HEK293 (cell line): ENCODE results near the gene GCSH.

ENCODE experiments used
- CTCF ChIA-PET: fragments of 350-600 bp; formaldehyde crosslinking; extraction: SDS; loops from one replicate; lab custom pipeline; 2021; ENCODE audit warnings: antibody characterized with exemption; lab: Yijun Ruan, JAX
- POLR2A ChIA-PET: fragments of 300-600 bp; formaldehyde crosslinking; extraction: SDS; loops from one replicate; lab custom pipeline; 2020; ENCODE audit warnings: antibody characterized with exemption, inconsistent platforms; lab: Yijun Ruan, JAX
- H3K27ac ChIP-seq: fragments of 200-500 bp; sonication (Bioruptor generic); 2 replicates; pipeline ENCODE4 v1.5.1; 2014; ENCODE audit warnings: low read depth, low read length, control low read depth, inconsistent platforms; ENCODE audit errors: extremely low read depth
- H3K36me3 ChIP-seq, 2 experiments: fragments of 200-500 bp in 1 of 2; sonication (Bioruptor generic) in 1 of 2; 1 replicate in 1 of 2; 2 replicates in 1 of 2; pipeline ENCODE4 v1.5.1; 2014 to 2017; ENCODE audit warnings: inconsistent platforms in 2 of 2, low read length in 2 of 2; ENCODE audit not compliant: control insufficient read depth in 2 of 2, insufficient read depth in 1 of 2
- H3K4me1 ChIP-seq: fragments of 200-500 bp; sonication (Bioruptor generic); 2 replicates; pipeline ENCODE4 v1.5.1; 2014; ENCODE audit warnings: mild to moderate bottlenecking, low read length, inconsistent platforms; ENCODE audit not compliant: control insufficient read depth, insufficient read depth
- H3K4me3 ChIP-seq: 2 replicates; pipeline ENCODE4 v1.5.1; 2011; ENCODE audit warnings: low read depth, mild to moderate bottlenecking, control low read depth, low read length, moderate library complexity
- H3K9me3 ChIP-seq: fragments of 200-500 bp; sonication (Bioruptor generic); 2 replicates; pipeline ENCODE4 v1.5.1; 2014; ENCODE audit warnings: low read depth, low read length, inconsistent platforms; ENCODE audit not compliant: control insufficient read depth, insufficient read depth
- BCL11B ChIP-seq: fragments of 450-650 bp; formaldehyde crosslinking; IDR thresholded peaks from 2 replicates; pipeline ENCODE4 v1.5.1; 2016; ENCODE audit warnings: low read depth, missing biosample characterization, missing genetic modification characterization
- HOXA7 ChIP-seq: sonication (generic); formaldehyde crosslinking; IDR thresholded peaks from 2 replicates; pipeline ENCODE4 v1.8.1; 2022; ENCODE audit warnings: missing genetic modification reagents, borderline replicate concordance
- KLF1 ChIP-seq: fragments of 450-650 bp; formaldehyde crosslinking; IDR thresholded peaks from 2 replicates; pipeline ENCODE4 v1.5.1; 2016; ENCODE audit warnings: missing biosample characterization, missing genetic modification characterization
- MYNN ChIP-seq: fragments of 450-650 bp; formaldehyde crosslinking; IDR thresholded peaks from 2 replicates; pipeline ENCODE4 v1.5.1; 2016; ENCODE audit warnings: missing biosample characterization, missing genetic modification characterization, borderline replicate concordance
- MZF1 ChIP-seq: fragments of 450-650 bp; formaldehyde crosslinking; IDR thresholded peaks from 2 replicates; pipeline ENCODE4 v1.5.1; 2017; ENCODE audit warnings: missing biosample characterization, missing genetic modification characterization, borderline replicate concordance
- SP7 ChIP-seq: fragments of 450-650 bp; formaldehyde crosslinking; IDR thresholded peaks from 2 replicates; pipeline ENCODE4 v1.5.1; 2016; ENCODE audit warnings: missing biosample characterization, missing genetic modification characterization
- ZBTB20 ChIP-seq: fragments of 450-650 bp; formaldehyde crosslinking; IDR thresholded peaks from 2 replicates; pipeline ENCODE4 v1.5.1; 2016; ENCODE audit warnings: missing biosample characterization, missing genetic modification characterization
- ZIC2 ChIP-seq: fragments of 450-650 bp; formaldehyde crosslinking; IDR thresholded peaks from 2 replicates; pipeline ENCODE4 v1.5.1; 2016; ENCODE audit warnings: missing biosample characterization, missing genetic modification characterization
- ZNF157 ChIP-seq: fragments of 450-650 bp; formaldehyde crosslinking; IDR thresholded peaks from 2 replicates; pipeline ENCODE4 v1.5.1; 2016; ENCODE audit warnings: missing biosample characterization, missing genetic modification characterization
- ZNF174 ChIP-seq: fragments of 450-650 bp; formaldehyde crosslinking; IDR thresholded peaks from 2 replicates; pipeline ENCODE4 v1.5.0; 2017; ENCODE audit warnings: missing biosample characterization, mild to moderate bottlenecking, missing genetic modification characterization
- ZNF221 ChIP-seq: fragments of 450-650 bp; formaldehyde crosslinking; IDR thresholded peaks from 2 replicates; pipeline ENCODE4 v1.5.1; 2017; ENCODE audit warnings: missing biosample characterization, missing genetic modification characterization, borderline replicate concordance
- ZNF266 ChIP-seq: fragments of 450-650 bp; formaldehyde crosslinking; IDR thresholded peaks from 2 replicates; pipeline ENCODE4 v1.5.1; 2016; ENCODE audit warnings: missing biosample characterization, missing genetic modification characterization, low read depth
- ZNF274 ChIP-seq, 2 experiments: fragments of 200-500 bp in 1 of 2; fragments of 450-650 bp in 1 of 2; sonication (Bioruptor generic) in 1 of 2; formaldehyde crosslinking in 1 of 2; IDR thresholded peaks; 2 replicates each; pipeline versions ENCODE4 v1.5.1 to v1.6.1; 2014 to 2016; ENCODE audit warnings: borderline replicate concordance in 1 of 2, inconsistent platforms in 1 of 2, low read length in 1 of 2, missing biosample characterization in 1 of 2, missing genetic modification characterization in 1 of 2
- ZNF398 ChIP-seq: fragments of 450-650 bp; formaldehyde crosslinking; IDR thresholded peaks from 2 replicates; pipeline ENCODE4 v1.5.1; 2017; ENCODE audit warnings: missing biosample characterization, missing genetic modification characterization
- ZNF473 ChIP-seq: fragments of 450-650 bp; formaldehyde crosslinking; IDR thresholded peaks from 2 replicates; pipeline ENCODE4 v1.5.1; 2017; ENCODE audit warnings: missing biosample characterization, missing genetic modification characterization
- ZNF561 ChIP-seq: fragments of 450-650 bp; IDR thresholded peaks from 2 replicates; pipeline ENCODE4 v1.5.1; 2018; ENCODE audit warnings: missing biosample characterization, missing genetic modification characterization, borderline replicate concordance
- ZNF747 ChIP-seq: fragments of 450-650 bp; formaldehyde crosslinking; IDR thresholded peaks from 2 replicates; pipeline ENCODE4 v1.5.1; 2016; ENCODE audit warnings: missing biosample characterization, missing genetic modification characterization
- TF ChIP-seq, protein P1 (sequence below): fragments of 450-650 bp; formaldehyde crosslinking; IDR thresholded peaks from 2 replicates; pipeline ENCODE4 v1.5.1; 2016; ENCODE audit warnings: missing biosample characterization, missing genetic modification characterization, borderline replicate concordance
- TF ChIP-seq, protein P2 (sequence below): IDR thresholded peaks from 2 replicates; pipeline ENCODE4 v1.6.1; 2011; ENCODE audit warnings: mild to moderate bottlenecking, low read depth, low read length, borderline replicate concordance

Gene GCSH

GRCh38 chr16:81142864-81143263, 46.7 kb upstream of the GCSH start:
- Histone ChIP-seq H3K4me1 (no peaks in the 10 kb centered on the region), H3K9me3 (no peaks in the 10 kb centered on the region), H3K36me3 (no peaks in the 10 kb centered on the region), H3K27ac (no peak overlapping the region), H3K4me3 (no peak overlapping the region)
- ChIA-PET POLR2A (no interaction called here), CTCF (no interaction called here)
- TF ChIP-seq ZNF747 (tag by site-specific recombination) (no peak), ZNF561 (tag by site-specific recombination) (no peak), KLF1 (no peak), ZNF157 (tag by site-specific recombination) (no peak), MYNN (tag by site-specific recombination) (no peak), SP7 (tag by site-specific recombination) (no peak), ZNF398 (tag by site-specific recombination) (no peak), ZNF266 (tag by site-specific recombination) (no peak), ZNF221 (tag by site-specific recombination) (no peak), BCL11B (tag by site-specific recombination) (no peak), HOXA7 (CRISPR knock-in tag) (no peak), ZBTB20 (tag by site-specific recombination) (no peak), ZIC2 (no peak), MZF1 (tag by site-specific recombination) (no peak)
- TF ChIP-seq, protein P1, sequence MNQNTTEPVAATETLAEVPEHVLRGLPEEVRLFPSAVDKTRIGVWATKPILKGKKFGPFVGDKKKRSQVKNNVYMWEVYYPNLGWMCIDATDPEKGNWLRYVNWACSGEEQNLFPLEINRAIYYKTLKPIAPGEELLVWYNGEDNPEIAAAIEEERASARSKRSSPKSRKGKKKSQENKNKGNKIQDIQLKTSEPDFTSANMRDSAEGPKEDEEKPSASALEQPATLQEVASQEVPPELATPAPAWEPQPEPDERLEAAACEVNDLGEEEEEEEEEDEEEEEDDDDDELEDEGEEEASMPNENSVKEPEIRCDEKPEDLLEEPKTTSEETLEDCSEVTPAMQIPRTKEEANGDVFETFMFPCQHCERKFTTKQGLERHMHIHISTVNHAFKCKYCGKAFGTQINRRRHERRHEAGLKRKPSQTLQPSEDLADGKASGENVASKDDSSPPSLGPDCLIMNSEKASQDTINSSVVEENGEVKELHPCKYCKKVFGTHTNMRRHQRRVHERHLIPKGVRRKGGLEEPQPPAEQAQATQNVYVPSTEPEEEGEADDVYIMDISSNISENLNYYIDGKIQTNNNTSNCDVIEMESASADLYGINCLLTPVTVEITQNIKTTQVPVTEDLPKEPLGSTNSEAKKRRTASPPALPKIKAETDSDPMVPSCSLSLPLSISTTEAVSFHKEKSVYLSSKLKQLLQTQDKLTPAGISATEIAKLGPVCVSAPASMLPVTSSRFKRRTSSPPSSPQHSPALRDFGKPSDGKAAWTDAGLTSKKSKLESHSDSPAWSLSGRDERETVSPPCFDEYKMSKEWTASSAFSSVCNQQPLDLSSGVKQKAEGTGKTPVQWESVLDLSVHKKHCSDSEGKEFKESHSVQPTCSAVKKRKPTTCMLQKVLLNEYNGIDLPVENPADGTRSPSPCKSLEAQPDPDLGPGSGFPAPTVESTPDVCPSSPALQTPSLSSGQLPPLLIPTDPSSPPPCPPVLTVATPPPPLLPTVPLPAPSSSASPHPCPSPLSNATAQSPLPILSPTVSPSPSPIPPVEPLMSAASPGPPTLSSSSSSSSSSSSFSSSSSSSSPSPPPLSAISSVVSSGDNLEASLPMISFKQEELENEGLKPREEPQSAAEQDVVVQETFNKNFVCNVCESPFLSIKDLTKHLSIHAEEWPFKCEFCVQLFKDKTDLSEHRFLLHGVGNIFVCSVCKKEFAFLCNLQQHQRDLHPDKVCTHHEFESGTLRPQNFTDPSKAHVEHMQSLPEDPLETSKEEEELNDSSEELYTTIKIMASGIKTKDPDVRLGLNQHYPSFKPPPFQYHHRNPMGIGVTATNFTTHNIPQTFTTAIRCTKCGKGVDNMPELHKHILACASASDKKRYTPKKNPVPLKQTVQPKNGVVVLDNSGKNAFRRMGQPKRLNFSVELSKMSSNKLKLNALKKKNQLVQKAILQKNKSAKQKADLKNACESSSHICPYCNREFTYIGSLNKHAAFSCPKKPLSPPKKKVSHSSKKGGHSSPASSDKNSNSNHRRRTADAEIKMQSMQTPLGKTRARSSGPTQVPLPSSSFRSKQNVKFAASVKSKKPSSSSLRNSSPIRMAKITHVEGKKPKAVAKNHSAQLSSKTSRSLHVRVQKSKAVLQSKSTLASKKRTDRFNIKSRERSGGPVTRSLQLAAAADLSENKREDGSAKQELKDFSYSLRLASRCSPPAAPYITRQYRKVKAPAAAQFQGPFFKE (tag by site-specific recombination): no peak

DNA sequence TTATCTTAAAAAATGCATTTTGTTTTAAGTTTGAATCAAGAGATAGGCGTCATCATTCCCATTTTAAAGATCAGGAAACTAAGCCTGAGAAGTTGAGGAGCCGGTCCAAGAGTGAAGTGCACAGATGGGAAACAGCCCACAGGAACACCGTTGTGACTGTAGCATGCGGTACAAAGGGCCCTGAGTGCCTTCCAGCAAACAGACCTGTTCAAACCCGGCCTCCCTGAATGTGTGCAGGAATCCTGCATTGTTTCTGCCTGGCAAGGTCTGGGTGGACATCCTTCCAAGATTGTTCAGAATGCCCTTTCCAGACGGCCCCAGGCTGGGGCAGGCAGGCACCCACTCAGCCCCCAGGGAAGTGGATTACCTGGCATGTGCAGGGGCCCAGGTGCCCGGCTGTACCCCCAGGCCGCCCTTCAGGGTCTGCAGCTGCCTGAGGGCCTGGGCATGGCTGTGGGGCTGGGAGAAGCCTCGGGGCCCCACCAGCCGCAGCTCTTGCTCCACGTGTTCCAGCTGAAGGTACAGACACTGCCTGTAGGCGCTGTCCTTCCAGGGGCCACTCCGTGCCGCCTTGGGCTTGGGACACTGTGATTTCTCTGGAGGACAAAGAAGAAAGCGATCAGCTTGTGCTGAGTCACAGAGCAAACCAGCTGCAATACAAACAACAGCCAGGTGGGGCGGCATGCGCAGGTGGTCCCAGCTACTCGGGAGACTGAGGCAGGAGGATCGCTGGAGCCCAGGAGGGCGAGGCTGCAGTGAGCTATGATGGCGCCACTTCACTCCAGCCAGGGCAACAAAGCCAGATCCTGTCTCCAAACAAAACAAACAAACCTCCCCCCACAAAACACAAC, 45.0 kb upstream of the GCSH start:
- H3K4me3 ChIP-seq: no peak overlapping the region
- H3K9me3 ChIP-seq: no peaks in the 10 kb centered on the region
- no peak overlapping the region for H3K27ac ChIP-seq
- H3K36me3 ChIP-seq: no peaks in the 10 kb centered on the region
- POLR2A ChIA-PET: interaction anchor here (0.6 kb wide), 1 partner anchor 623 kb away, joined by 7 read pairs; no protein-coding TSS in a partner anchor
- H3K4me1 ChIP-seq: no peaks in the 10 kb centered on the region
- no peak for TF ChIP-seq MZF1 (tag by site-specific recombination)
- TF ChIP-seq, protein P2, sequence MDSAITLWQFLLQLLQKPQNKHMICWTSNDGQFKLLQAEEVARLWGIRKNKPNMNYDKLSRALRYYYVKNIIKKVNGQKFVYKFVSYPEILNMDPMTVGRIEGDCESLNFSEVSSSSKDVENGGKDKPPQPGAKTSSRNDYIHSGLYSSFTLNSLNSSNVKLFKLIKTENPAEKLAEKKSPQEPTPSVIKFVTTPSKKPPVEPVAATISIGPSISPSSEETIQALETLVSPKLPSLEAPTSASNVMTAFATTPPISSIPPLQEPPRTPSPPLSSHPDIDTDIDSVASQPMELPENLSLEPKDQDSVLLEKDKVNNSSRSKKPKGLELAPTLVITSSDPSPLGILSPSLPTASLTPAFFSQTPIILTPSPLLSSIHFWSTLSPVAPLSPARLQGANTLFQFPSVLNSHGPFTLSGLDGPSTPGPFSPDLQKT: no peak
- TF ChIP-seq ZNF274 (IDR thresholded peaks at IDR 0.05; ENCODE audit: low read length): no peak
- TF ChIP-seq ZNF274 (tag by site-specific recombination; IDR thresholded peaks at IDR 0.05; ENCODE audit: borderline replicate concordance): no peak
- no peak for TF ChIP-seq ZNF174 (tag by site-specific recombination)
- no peak for TF ChIP-seq ZNF473 (tag by site-specific recombination)
- CTCF ChIA-PET: no interaction called here
